HG02852 (cell line): Measurements from ENCODE around the gene EGFLAM.

Source experiments
- ATAC-seq: cut with Tn5 transposase; IDR thresholded peaks from one replicate; pipeline ENCODE4 v1.9.1; 2021; ENCODE audit warnings: mild to moderate bottlenecking, moderate library complexity; ENCODE audit not compliant: unreplicated experiment

EGFLAM gene

DNA sequence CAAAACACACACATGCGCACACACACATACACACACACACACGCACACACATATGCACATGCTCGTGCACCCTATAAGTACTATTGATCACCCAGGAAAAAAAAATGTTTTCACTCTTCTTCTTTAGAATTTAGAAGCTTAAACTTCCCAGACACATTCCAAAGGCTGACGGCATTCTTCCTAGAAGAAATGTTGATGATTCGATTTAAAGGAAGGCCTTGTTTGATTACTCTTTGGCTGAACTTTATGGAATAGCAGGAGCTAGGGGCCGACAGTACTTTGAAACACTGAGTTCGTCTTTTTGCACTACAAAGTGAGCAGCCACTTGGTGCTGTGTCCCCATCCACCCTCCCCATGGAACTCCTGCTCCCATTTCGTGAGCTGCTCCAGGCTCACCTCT is 113.2 kb downstream of the EGFLAM start:
- ATAC-seq: no peak

DNA sequence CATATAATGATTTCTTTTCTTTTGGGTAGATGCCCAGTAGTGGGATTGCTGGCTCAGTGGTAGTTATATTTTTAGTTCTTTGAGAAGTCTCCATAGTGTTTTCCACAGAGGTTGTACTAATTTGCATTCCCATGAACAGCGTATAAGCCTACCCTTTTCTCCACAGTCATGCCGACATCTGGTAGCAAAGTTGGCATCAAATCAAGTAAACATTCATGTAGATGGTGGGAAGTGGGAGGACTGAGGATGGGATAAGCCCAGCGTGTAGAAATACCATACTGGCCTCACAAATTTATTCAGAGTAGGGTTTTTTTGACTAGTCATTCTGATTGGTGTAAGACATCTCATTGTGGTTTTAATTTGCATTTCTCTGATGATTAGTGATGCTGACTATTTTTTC is 115.4 kb downstream of the EGFLAM start:
- no peak for ATAC-seq

DNA sequence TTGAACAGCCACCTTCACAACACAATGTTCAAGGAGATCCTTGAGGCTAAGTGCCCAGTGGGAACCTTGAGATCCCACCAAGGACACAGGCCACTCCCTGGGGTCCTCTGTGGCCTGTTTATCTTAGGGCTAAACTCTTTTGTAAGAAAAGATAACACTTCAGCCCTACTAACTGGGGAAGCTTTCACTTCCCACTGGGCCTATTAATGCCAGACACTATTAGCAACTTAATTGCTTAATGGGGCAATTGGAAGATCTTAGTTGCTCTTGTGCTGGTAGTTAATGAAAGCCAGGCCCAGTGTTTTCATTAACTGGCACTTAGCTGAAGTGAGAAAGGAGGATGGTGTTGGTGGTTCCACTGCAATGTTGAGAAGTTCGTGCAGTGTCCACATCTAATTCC is 117.1 kb downstream of the EGFLAM start:
- ATAC-seq: no peak

DNA sequence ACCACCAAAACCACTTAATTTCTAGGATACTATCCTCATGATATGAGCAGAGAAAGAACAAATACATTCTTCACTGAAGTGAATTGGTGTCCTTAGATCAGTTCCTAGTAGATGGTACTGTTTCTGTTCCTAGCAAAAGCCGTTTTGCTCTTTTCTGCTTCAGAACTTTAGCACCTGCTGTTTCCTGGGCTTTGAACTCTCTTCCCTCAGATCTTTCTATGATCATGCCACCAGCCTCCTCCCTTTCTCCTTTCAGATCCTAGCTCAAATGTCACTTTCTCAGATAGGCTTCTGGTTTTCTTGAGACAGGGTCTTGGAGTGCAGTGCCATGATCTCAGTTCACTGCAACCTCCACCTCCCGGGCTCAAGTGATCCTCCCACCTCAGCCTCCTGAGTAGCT is 118.0 kb downstream of the EGFLAM start:
- no peak for ATAC-seq

DNA sequence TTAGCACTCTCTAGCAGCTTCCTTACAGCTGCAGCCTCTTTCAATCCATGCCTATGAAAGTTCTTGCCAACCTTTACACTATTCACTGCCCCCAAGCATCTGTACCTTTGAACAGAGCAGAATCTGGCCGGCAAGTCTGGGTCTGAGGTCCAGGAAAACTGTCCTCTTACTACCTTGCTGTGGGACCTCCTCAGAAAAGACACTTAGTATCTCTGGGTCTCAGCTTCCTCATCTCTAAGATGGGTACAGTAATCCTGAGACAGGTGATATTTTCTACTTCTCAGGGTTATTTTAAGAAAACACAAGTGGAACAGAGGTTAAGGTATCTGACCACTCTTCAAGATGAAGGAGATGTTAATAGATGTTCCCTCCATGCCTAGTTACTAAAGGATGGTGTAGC is 120.2 kb downstream of the EGFLAM start:
- ATAC-seq: no peak

DNA sequence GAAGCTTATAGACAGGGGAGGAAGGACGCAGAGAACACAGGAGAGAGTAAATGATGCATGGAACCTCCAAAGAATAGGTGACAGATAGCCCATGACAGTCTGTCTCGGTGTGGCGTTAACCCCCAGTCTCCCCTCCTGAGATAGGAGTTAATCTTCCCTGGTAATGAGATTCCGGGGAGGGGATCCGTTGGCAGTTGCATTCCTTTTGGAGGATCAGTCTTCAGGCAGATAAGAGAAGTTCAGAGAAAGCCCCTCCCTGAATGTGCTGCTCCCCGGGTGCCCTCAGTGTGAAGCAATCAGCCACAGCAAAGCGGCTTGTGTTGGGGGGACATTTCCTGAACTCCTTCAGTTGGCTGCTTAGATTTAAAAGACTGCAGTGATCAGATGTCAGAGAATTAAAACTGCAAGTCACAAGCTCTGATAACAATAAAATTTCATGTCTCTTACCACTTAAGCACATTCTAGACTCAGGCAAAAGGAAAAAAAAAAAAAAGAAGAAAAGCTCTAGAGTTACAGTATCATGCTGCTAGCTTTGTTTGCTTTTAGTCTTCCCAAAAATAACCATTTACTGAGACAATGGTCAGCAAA is 121.1 kb downstream of the EGFLAM start:
- ATAC-seq: no peak

DNA sequence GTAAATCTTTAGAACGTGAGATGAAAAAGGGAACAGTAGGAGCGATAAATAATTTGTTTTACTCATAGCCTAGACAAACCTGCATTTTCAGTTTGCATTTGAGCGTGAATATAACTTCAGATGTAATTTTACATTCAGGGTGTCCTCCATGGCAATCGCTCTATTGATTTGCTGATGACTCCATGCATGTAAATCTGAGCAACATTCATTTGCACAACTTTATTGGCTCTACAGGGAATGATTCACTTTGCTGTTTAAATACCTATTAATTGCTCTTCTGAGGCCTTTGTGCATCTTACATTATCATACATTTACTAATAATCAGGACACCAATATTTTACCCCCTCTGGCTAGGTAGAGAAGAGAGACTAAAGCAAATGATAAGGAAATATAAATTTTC is 122.2 kb downstream of the EGFLAM start:
- no peak for ATAC-seq

DNA sequence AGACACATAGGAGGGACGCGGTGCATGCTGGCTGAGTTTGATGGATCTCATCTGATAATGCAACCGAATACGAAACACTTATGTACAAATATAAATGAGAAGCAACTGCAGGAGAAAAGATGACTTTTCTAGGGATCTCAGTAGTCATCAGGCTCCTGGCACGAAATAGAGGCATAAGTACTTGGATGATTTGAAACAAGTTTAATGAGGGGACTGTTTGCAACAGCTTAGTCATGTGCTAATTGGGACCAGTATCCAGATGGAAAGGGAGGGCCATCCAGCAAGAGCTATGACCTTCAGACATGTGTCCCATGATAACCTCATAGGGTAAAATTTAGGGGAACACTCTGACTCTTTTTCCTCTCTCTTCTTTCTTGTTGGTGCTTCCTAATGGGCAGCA is 123.0 kb downstream of the EGFLAM start:
- no peak for ATAC-seq

DNA sequence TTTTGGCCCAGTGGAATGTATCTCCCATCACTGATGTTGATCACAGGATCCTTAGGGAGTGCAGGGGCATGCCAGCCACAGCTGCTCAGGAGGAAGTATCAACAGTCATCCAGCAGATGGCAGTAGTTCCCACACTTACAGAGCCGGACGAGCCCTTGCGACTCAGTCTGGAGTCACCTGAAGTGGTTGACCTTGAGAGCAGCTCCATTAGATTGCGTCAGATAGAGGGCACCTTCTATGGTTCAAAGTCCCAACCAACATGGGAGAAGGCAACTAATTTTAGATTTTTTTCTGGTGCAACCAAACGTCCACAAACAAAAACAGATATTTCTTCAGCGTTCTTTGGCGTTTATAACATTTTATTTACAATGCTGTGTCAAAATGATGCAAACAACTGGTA is 124.5 kb downstream of the EGFLAM start:
- ATAC-seq: peak; percentile 98

DNA sequence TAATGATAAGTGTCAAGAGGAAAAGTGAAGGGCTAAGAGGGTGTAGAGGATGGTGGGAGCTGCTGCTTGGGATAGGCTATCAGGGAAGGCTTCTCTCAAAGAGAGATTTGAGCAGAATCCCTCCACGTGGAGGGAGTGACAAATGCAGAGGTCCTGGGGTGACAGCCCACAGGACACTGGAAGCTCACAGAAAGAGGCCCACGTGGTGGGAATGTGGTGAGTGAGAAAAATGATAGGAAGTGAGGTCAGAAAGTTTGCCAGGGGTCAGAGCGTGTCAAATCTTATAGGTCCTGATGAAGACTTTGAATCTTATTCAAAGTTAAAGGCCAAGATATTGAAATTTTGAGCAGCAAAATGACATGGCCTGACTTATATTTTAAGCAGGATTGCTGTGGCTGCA is 125.3 kb downstream of the EGFLAM start:
- no peak for ATAC-seq

DNA sequence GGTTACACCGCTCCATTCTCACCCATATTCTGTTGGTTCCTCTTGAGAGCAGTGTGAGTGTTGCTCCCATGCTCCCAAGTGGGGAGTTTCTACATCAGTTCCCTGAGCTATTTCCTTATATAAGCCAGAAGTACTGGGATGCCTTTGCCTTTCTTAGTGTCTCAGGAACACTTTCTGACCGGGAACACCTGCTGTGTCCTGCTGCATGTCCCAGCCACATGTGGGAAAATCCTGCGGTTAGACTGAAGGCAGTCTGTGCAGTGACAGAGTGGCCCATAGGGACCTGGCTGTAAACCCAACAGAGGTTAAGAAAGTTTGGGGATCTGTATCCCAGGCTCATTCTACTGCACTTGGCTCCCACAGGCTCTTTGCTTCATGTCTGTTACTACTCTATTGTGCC is 126.0 kb downstream of the EGFLAM start:
- no peak for ATAC-seq

DNA sequence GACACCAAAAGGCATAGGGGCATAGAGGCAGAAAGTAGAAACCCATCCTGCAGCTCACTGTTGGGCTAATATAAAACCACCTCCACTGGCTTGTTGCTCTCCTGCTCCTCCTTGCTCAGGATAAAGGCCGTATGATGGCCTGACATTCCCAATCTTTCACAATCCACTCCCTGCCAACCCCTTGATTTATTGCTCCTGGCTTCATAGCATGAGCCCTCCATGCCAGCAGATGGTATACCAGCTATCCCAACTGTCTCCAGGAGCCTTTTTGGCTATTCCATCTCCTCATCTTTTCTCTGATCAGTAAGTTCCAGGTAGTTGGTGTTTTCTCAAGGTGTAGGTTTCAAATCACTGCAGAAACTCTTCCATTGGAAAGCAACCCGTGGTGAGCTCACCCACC is 128.8 kb downstream of the EGFLAM start:
- ATAC-seq: no peak

DNA sequence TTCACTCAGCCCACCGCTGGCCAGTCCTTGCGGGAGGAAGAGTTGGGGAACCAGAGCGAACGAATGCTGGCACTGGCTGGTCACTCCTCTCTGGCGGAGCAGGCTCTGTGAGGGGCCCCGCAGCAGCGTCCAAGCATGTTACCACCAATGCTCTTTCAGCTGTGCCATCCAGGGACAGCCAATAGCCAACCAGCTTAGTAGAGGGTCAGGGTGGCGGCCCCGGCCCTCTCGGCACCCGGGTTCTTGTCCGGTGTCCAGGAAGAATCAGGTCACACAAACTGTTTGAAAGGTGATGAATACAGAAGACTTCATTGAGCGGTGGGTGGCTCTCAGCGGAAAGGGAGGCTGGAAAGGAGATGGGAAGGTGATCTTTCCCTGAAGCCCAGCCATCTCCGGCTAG is 135.3 kb downstream of the EGFLAM start:
- no peak for ATAC-seq

DNA sequence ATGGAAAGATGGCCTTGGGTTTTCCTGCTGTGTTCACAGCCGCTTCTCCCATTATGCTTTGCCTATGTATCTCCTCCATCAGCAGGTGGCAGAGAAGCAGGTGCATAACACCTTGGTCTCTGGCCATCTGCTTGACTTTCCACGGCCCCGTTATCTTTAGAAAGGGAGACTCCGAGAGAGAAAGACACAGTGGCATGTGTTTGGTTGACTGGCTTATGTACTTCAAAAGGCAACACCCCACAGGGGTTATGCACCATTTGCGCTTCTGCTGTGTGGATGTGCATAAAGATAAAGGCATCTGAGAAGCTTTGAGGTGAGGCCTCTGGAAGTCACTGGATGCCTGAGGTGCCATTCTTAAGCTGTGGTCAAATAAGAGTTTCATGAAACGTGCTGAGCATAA is 138.4 kb downstream of the EGFLAM start:
- ATAC-seq: no peak

DNA sequence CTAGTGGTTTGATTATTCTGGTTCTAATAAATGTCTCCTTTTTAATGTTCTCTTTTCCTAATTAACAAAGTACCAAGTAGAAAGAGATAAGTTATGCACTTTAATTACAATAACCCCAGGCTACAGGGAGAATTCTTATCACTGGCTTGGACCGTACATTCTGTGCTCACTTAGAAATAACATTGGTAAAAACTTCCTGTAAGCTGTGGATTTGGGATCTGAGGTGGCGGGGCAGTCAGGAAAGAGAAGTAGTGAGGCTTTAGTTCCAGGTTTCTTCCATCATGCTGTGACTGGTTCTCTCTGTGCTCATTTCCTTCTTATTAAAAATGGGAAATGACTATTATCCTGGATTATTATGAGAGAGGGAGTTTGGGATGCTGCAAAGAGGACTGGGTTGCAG is 142.0 kb downstream of the EGFLAM start:
- ATAC-seq: no peak

DNA sequence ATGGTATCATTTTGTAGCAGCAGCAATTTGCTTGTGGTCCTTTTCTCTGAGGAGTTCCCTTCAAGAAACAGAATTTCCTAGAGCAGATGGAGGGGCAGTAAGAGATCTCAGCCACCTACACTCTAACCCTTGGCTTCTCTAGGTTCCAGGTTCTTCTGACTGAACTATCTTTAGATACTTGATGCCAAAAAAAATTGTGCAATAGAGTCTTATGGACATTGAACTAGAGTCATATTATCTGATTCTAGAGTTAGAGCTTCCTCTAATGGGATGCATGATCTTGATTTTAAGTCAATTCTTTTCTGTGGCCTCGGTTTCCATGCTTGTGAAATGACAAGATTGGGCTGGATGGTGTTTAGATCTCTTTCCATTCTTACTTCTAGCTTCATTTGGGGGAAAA is 142.8 kb downstream of the EGFLAM start:
- ATAC-seq: no peak

DNA sequence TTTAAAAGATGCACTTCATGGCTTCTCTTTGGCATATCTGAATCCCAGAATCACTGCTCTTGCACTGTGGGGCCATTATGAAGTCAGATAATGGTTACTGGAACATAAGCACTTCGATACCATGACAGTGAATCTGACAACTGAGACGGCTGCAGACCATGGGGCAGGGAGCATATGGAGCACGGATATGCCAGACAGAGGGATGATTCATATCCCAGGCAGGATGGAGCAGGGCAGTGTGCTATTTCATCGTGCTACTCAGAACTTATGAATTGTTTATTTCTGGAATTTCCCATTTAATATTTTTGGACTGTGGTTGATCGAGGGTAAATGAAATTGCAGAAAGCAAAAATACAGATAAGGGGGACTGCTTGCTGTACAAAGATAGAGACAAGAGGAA is 145.0 kb downstream of the EGFLAM start:
- ATAC-seq: no peak

DNA sequence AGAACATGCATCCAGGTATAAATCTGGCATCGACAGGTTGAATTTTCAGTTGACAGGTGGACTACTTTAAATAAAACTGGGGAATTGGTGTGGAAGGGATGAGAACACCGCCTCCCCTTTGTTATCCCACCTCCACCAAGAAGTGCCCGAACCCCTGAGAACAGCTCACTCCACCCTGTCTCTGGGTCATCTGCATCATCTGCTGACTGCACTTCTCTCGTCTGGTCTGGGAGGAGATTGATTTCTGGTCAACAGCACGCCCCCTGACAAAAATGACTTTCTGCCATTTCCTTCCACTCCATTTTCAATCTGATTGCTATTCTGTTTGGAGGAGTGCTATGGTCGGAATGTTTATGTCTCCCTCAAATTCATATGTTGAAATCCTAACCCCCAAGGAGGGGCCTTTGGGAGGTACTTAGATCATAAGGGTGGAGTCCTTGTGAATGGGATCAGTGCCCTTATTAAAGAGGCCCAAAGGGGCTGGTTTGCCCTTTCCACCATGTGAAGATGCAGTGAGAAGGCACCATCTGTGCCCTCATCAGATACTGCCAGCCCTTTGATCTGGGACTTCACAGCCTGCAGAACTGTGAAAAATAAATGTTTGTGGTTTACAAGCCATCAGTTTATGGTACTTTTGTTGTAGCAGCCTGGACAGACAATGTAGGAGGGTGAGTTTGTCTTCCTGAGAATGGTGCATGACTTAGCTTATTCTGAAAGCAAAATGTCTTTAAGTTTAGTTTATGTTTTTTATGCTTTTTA is 145.7 kb downstream of the EGFLAM start:
- no peak for ATAC-seq

DNA sequence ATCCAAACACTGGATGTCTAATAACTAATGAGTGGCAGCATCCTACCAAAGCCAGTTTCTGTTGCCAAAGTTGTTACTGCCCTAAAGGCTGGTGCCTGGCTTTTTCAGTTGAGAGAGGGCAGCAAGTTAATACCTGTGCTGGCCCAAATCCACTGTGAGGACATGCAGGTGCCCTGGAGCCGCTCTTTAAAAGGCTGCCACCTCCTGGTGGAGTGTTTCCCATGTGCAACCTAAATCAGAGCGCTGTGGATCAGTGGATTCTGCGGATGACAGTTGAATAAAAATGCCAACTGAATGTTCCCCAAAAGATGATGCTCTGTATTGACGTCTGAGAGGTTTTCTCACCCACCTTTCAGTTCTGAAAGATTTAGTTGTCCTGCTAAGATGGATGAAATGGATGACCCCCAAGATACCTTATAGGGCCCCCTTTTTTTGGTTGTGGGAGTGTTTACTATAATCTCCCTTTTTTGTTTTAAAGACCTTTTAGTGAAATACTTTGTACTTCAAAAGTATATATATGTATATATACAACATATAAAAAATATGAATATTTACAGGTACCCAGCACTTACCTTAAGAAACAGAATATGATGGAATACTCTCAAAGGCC is 146.4 kb downstream of the EGFLAM start:
- no peak for ATAC-seq

DNA sequence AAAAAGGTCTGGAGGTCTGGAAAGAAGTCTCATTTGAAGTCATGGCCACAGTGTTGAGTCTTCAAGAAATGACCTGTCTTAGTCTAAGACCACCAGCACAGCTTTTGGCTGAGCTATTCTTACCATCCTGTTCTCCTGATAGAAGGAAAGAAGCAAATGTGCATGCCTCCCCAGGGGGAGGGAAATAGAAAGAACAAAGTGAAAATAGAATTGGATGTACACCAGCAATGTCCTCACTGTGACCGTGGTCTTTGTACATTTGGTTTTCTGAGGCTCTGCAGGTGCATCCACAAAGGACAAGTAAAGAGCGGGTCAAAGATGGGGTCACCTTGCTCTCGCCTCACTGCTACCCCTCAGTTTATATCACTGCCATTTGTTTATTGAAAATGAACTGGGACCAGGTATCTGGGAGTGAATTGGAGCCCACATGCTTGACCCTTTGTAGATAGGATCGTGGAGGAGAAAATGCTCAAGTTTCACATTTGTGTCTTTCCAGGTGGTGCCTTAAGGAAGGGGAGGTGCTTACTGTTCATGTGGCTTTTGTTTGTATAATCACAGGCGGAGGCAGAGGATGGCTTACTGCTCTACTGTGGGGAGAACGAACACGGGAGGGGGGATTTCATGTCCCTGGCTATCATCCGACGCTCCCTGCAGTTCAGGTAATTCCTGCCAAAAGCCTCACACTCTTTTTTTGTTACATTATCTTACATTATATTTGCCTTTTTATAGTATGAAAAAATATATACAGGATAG is 150.3 kb downstream of the EGFLAM start:
- ATAC-seq: no peak

DNA sequence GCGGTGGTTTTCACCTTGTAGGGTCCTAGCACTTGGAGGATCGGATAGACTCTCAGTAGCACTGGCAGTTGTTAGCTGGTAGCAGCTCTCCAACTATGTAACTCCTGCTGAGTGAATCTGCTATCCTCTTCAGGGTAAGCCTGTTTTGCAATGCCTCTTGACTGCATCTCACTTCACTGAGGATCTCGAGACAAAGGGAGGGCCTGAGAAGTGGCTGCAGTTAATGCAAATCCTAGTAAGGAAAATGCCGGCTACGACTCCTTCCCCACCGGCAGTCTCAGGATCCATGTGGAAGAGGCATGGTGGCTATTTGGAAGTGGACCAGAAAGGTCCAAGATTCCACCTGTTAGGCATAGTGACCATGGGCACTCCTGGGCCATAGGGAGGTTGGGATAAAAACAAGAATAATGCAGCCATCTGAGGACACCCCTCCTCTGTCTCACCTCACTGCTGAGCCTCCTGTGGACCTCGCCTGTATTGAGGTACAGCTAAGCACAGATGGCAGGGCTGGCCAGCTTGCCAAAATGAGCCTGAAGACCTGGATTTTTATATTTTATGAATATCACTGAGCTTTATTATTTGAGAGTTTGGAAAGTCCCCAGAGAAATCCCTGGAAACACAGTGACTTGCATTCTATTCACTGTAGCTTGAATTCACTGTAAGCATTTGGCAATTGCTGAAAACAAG is 152.1 kb downstream of the EGFLAM start:
- ATAC-seq: no peak
